MM.1S (cell line): ENCODE measurements around the gene TBC1D22B.

Experiments
- DNase-seq: peaks from one replicate; pipeline ENCODE4 v3.0.0-alpha.2; 2015
- H2AFZ ChIP-seq: fragments of 300-600 bp; sonication (generic); 2 replicates; pipeline ENCODE4 v1.6.0; 2016; ENCODE audit warnings: antibody characterized with exemption, low read length
- H3F3A ChIP-seq: fragments of 300-600 bp; sonication (generic); 2 replicates; pipeline ENCODE4 v1.6.1; 2016; ENCODE audit warnings: mild to moderate bottlenecking, antibody characterized with exemption, low read length, moderate library complexity, mixed read lengths; ENCODE audit not compliant: insufficient read depth
- H3K27ac ChIP-seq: fragments of 300-600 bp; sonication (generic); 2 replicates; pipeline ENCODE4 v1.5.1; 2016; ENCODE audit warnings: mild to moderate bottlenecking, low read length
- H3K27me3 ChIP-seq: fragments of 300-600 bp; sonication (generic); replicated peaks from 2 replicates; pipeline ENCODE4 v1.6.0; 2016; ENCODE audit warnings: low read length; ENCODE audit not compliant: insufficient read depth
- H3K36me3 ChIP-seq: fragments of 300-600 bp; sonication (generic); replicated peaks from 2 replicates; pipeline ENCODE4 v1.6.1; 2016; ENCODE audit warnings: mild to moderate bottlenecking, low read length, mixed read lengths; ENCODE audit not compliant: insufficient read depth
- H3K4me1 ChIP-seq: fragments of 300-600 bp; sonication (generic); 2 replicates; pipeline ENCODE4 v1.6.1; 2016; ENCODE audit warnings: low read length, mixed read lengths
- H3K4me2 ChIP-seq: fragments of 300-600 bp; sonication (generic); 2 replicates; pipeline ENCODE4 v1.6.0; 2016; ENCODE audit warnings: low read depth, low read length
- H3K4me3 ChIP-seq: fragments of 300-600 bp; sonication (generic); 2 replicates; pipeline ENCODE4 v1.5.1; 2016; ENCODE audit warnings: low read length, mixed read lengths
- H3K79me2 ChIP-seq: fragments of 300-600 bp; sonication (generic); 2 replicates; pipeline ENCODE4 v1.6.1; 2016; ENCODE audit warnings: mixed run types, low read length, mixed read lengths
- H3K9ac ChIP-seq: fragments of 300-600 bp; sonication (generic); 2 replicates; pipeline ENCODE4 v1.6.1; 2016; ENCODE audit warnings: low read length, mixed read lengths
- H3K9me2 ChIP-seq: fragments of 300-600 bp; sonication (generic); replicated peaks from 2 replicates; pipeline ENCODE4 v1.6.1; 2016; ENCODE audit warnings: mild to moderate bottlenecking, low read length, mixed read lengths; ENCODE audit not compliant: insufficient read depth
- H3K9me3 ChIP-seq: fragments of 300-600 bp; sonication (generic); replicated peaks from 2 replicates; pipeline ENCODE4 v1.6.1; 2016; ENCODE audit warnings: mild to moderate bottlenecking, low read length, mixed read lengths; ENCODE audit not compliant: insufficient read depth
- H4K20me1 ChIP-seq: fragments of 300-600 bp; sonication (generic); 2 replicates; pipeline ENCODE4 v1.6.1; 2016; ENCODE audit warnings: mild to moderate bottlenecking, low read length, moderate library complexity, mixed read lengths; ENCODE audit not compliant: insufficient read depth
- CTCF ChIP-seq: fragments of 300-600 bp; sonication (generic); IDR thresholded peaks from 2 replicates; pipeline ENCODE4 v1.5.1; 2016; ENCODE audit warnings: antibody characterized with exemption, low read length, mixed read lengths
- EZH2 ChIP-seq: fragments of 300-600 bp; sonication (generic); optimal IDR thresholded peaks from 2 replicates; pipeline ENCODE3; 2017; ENCODE audit warnings: low read depth, mild to moderate bottlenecking, antibody characterized with exemption, low read length, mixed read lengths
- EZH2phosphoT487 ChIP-seq: fragments of 300-600 bp; sonication (generic); IDR thresholded peaks from 2 replicates; pipeline ENCODE4 v1.6.1; 2018; ENCODE audit warnings: antibody characterized with exemption, low read length

TBC1D22B gene

GRCh38 chr6:37254881-37255280, 2.7 kb upstream of the TBC1D22B start:
- Histone ChIP-seq H3F3A (peaks cover 6% of the 10 kb centered on the region; the same call in 1 of the 2 replicates), H2AFZ (no peak overlapping the region), H4K20me1 (no peaks in the 10 kb centered on the region), H3K4me2 (no peak overlapping the region), H3K4me3 (no peak overlapping the region), H3K4me1 (peaks cover 19% of the 10 kb centered on the region), H3K9me2 (no peaks in the 10 kb centered on the region), H3K79me2 (peaks cover 16% of the 10 kb centered on the region), H3K27ac (no peak overlapping the region), H3K9ac (no peak overlapping the region), H3K9me3 (no peaks in the 10 kb centered on the region), H3K27me3 (no peaks in the 10 kb centered on the region), H3K36me3 (no peaks in the 10 kb centered on the region)
- DNase-seq = no peak
- TF ChIP-seq EZH2phosphoT487 = no peak
- no peak for TF ChIP-seq CTCF
- no peak for TF ChIP-seq EZH2

GRCh38 chr6:37256692-37257319, 766 bp upstream of the TBC1D22B start:
- Histone ChIP-seq H2AFZ (peak overlapping the region; percentile 99), H3K27ac (no peak overlapping the region), H3K4me1 (peaks cover 23% of the 10 kb centered on the region), H3F3A (peaks cover 11% of the 10 kb centered on the region), H3K79me2 (peaks cover 29% of the 10 kb centered on the region), H3K27me3 (no peaks in the 10 kb centered on the region), H3K36me3 (no peaks in the 10 kb centered on the region), H3K9ac (no peak overlapping the region), H3K9me3 (no peaks in the 10 kb centered on the region), H4K20me1 (no peaks in the 10 kb centered on the region), H3K4me2 (peak overlapping the region; percentile 58; the same call in 1 of the 2 replicates), H3K4me3 (peak overlapping the region; percentile 100; the same call in 1 of the 2 replicates), H3K9me2 (no peaks in the 10 kb centered on the region)
- no peak for DNase-seq
- TF ChIP-seq EZH2 (no peak), EZH2phosphoT487 (no peak), CTCF (no peak)

GRCh38 chr6:37257320-37257633, 295 bp upstream of the TBC1D22B start:
- H3K9me2 ChIP-seq = no peaks in the 10 kb centered on the region
- H3K27me3 ChIP-seq = no peaks in the 10 kb centered on the region
- H3K27ac ChIP-seq = no peak overlapping the region
- DNase-seq = no peak
- TF ChIP-seq CTCF (no peak), EZH2 (no peak), EZH2phosphoT487 (no peak)
- peak overlapping the region; percentile 99 for H2AFZ ChIP-seq
- H3K9me3 ChIP-seq = no peaks in the 10 kb centered on the region
- peaks cover 11% of the 10 kb centered on the region for H3F3A ChIP-seq
- H3K4me3 ChIP-seq = peak overlapping the region; percentile 100
- H3K4me1 ChIP-seq = peaks cover 23% of the 10 kb centered on the region
- no peaks in the 10 kb centered on the region for H3K36me3 ChIP-seq
- H3K79me2 ChIP-seq = peaks cover 31% of the 10 kb centered on the region
- H3K9ac ChIP-seq = no peak overlapping the region
- no peaks in the 10 kb centered on the region for H4K20me1 ChIP-seq
- H3K4me2 ChIP-seq = peak overlapping the region; percentile 58; the same call in 1 of the 2 replicates
